ENCODE data around the gene WBP1L.

Gene WBP1L

DNA sequence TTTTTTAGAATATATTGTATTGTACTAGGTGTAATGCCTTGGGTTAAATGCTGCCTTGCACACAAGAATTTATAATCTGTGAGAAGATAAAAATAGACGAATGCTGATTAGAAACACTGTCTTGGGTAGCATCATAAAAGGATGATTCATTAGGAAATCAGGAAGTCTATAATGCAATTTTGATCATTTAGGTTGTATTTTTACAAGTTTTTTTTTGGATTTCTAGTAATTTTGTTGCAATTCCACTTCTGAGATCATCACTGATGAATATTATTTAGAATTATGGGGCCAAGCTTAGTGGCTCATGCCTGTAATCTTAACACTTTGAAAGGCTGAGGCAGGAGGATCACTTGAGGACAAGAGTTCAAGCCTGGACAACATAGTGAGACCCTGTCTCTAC, 29.6 kb downstream of the WBP1L start:
- TF ChIP-seq, protein P1, sequence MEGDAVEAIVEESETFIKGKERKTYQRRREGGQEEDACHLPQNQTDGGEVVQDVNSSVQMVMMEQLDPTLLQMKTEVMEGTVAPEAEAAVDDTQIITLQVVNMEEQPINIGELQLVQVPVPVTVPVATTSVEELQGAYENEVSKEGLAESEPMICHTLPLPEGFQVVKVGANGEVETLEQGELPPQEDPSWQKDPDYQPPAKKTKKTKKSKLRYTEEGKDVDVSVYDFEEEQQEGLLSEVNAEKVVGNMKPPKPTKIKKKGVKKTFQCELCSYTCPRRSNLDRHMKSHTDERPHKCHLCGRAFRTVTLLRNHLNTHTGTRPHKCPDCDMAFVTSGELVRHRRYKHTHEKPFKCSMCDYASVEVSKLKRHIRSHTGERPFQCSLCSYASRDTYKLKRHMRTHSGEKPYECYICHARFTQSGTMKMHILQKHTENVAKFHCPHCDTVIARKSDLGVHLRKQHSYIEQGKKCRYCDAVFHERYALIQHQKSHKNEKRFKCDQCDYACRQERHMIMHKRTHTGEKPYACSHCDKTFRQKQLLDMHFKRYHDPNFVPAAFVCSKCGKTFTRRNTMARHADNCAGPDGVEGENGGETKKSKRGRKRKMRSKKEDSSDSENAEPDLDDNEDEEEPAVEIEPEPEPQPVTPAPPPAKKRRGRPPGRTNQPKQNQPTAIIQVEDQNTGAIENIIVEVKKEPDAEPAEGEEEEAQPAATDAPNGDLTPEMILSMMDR (IDR thresholded peaks at IDR 0.05; ENCODE audit: low read depth, low read length) = no peak
- H3K4me3 ChIP-seq (ENCODE audit: low read depth, low read length) = no peak overlapping the region
- in situ Hi-C loops (cut with HindIII; ENCODE audit: low sequenced_read_pairs) = no loop called here
- no peak for DNase-seq (ENCODE audit: low read depth, low spot score)

DNA sequence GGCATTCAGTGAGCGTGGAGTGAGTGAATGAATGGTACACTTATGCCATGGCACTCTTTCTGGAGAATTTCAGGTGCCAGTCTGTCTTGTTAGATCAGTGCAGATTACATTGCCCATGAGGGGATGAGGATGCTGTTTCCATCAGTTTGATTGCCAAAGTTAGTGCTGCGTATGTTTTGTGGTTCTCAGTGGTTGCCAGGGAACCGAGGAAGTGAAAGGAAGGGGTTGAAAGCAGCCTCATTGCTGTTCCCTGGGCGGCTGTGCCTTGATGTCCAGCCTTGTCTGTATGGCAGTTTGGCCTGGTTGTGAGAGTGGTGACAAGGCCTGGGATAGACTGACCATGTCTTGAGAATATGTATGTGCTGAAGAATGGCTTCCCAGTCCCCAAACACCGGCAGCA, 30.2 kb downstream of the WBP1L start:
- no peak overlapping the region for H3K4me3 ChIP-seq (ENCODE audit: low read depth, low read length)
- peak; percentile 66 for DNase-seq (ENCODE audit: low read depth, low spot score)
- in situ Hi-C loops (cut with HindIII; ENCODE audit: low sequenced_read_pairs) = no loop called here
- TF ChIP-seq, protein P1 (IDR thresholded peaks at IDR 0.05; ENCODE audit: low read depth, low read length) = no peak

DNA sequence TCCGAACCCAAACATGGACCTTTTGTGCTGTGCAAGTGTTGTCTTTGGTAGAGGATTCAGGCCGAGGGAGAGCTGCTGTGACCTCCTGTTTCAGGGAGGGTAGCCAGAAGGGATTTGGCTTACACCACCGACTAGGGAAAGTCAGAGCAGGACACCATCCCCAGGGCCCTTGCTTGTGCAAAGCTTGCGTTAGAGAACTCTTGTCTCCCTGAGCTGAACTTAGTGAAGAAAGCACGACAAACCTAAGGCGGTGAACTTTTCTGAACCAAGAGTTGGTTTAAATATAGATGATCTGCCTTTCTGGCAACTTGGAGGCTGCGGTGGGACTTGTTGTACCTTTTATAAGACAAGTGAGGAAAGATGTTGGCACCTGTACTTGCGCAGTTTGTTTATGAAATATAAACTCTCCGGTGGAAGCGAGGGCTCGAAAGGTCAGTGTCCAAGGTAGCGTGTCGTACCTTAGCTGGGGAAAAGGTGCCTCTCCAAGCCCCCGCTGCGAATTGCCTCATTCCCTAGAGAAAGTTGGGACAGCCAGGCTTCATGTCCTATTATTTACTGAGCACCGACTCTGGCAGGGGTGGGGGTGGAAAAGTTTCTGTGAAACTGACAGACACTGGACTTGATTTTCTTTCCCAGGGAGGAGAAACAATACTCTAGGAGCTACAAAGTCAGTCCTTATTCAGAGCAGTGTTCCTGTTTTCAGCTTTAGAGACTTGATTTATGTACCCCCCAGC, 31.6 kb downstream of the WBP1L start:
- peak overlapping the region; percentile 54 for H3K4me3 ChIP-seq (ENCODE audit: low read depth, low read length)
- TF ChIP-seq, protein P1 (IDR thresholded peaks at IDR 0.05; ENCODE audit: low read depth, low read length) = no peak
- in situ Hi-C loops (cut with HindIII; ENCODE audit: low sequenced_read_pairs) = no loop called here

DNA sequence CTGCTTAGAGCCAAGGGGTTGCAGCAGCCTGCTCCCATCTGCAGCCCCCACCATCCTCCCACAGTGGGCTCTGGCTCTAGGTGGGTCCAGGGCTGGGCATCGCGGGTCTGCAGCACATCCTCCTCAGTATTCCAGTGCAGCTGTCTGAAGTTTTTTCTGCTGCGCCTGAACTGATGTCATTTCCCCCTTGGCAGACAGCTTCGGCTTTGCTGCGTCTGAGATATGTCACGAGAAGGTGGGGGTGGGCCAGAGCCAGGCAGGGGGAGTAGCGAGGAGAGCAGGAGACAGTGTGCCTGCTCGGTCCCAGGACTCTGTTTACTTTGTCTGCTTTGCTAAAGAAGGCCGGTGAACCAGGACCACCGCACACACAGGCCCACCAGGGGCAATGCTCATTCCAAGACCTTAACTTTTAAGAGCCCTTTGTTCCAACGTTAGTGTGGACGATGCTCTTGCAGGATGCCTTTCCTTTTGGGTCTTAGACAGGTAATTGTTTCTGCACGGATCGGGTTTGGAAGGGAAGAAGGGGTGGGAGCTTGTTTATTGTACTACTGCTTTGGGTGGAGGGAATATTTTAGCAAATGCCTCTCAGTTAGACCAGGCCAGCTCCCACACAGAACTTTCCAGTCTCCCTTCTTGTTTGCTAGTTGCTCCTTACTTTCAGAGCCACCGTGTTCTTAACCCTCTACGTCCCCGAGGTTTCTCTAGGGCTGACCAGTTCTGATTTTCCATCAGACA, 32.4 kb downstream of the WBP1L start:
- TF ChIP-seq, protein P1 (IDR thresholded peaks at IDR 0.05; ENCODE audit: low read depth, low read length) = no peak
- peak overlapping the region; percentile 54 for H3K4me3 ChIP-seq (ENCODE audit: low read depth, low read length)
- in situ Hi-C loops (cut with HindIII; ENCODE audit: low sequenced_read_pairs) = no loop called here
- DNase-seq (ENCODE audit: low read depth, low spot score) = peak; percentile 95

More for the DNA sequence above, 31.6 kb downstream of the WBP1L start:
- DNase-seq (ENCODE audit: low read depth, low spot score) = peak; percentile 45

DNA sequence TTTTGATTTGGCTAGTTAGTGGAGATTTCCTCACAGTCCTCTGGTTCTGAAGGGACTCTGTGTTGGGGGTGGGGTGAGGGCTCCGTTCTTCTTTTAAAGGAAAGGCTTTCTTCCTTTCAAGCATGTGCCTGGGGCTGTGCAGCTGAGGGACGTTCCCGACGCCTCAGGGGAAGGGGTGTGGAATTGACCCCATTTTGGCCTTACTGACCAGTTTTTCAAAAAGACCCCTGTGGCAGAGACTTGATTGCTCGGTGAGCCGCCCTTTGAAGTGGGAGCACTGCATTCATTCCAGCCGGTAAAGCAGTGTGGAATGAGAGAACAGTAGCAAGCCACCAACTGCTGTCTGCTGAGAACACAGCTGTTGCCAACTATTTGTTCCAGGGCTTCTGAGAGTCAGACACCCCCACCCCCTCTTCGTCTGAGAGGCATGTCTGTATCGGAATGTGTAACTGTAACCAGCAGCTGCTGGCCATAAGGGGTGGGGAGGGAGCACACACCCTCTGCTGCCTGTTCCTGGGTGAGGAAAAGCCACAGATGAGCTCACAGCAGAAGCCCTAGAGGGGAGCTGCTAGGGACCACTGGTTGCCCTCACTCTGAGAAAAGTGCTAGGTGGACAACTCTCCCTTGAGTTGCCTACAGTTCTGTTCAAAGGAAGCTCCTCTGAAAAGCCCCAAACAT, 33.2 kb downstream of the WBP1L start:
- TF ChIP-seq, protein P1 (IDR thresholded peaks at IDR 0.05; ENCODE audit: low read depth, low read length) = no peak
- in situ Hi-C loops (cut with HindIII; ENCODE audit: low sequenced_read_pairs) = no loop called here
- DNase-seq (ENCODE audit: low read depth, low spot score) = peak; percentile 99
- H3K4me3 ChIP-seq (ENCODE audit: low read depth, low read length) = peak overlapping the region; percentile 54

DNA sequence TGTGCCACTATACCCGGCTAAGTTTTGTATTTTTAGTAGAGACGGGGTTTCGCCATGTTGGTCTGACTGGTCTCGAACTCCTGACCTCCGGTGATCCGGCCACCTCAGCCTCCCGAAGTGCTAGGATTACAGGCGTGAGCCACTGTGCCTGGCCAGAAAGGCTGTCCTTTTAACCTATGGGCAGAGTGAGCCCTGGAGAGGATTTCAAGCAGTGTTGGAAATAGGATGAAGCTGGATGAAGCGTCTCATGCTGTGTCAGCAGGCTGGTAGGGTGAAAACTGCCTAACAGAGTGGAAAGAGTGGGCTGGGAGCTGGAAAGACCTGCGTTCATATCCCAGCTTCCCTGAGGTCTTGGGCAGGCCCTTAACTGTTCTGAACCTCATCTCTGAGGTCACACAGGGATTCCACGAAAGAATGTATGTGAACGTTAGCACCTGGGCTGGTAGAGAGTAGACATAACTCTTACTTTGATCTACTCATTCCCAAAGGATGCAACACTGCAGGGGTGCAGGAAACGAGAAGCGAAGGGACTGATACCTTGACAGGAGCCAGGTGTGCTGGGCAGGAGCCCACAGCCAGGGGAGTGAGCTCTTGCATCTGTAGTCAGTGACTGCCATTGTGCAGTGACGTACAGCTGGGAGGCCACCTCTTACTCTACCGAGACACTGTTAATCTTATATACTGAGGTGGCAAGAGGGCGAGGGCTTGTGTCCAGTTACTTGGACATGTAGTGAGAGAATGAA, 34.1 kb downstream of the WBP1L start:
- in situ Hi-C loops (cut with HindIII; ENCODE audit: low sequenced_read_pairs) = no loop called here
- no peak for DNase-seq (ENCODE audit: low read depth, low spot score)
- TF ChIP-seq, protein P1 (IDR thresholded peaks at IDR 0.05; ENCODE audit: low read depth, low read length) = no peak
- no peak overlapping the region for H3K4me3 ChIP-seq (ENCODE audit: low read depth, low read length)
